HT1080 (cell line): Measurements from ENCODE around the gene RNASE11. TPM values are rescaled to one million over a fixed set of nuclear protein-coding genes. Genes with fewer than 3 reads are reported as not detected.
A peak's percentile ranks its signal among the peaks of the same experiment; 100 is the strongest.
"Not testable (repeated sequence)": the region's sequence is repeated elsewhere in the genome, so short reads cannot be mapped to it uniquely, and the experiment has no call there.

Experiments used
- DNase-seq: peaks from one replicate; pipeline ENCODE4 v3.0.0-alpha.2; 2015; ENCODE audit warnings: low read depth
- polyA plus RNA-seq, 2 experiments: library from polyadenylated mRNA; depleted of rRNA; stranded (reverse); fragments of >200 nt; gene quantifications; 2 replicates each; pipeline ENCODE4 v1.2.3, GENCODE V29; 2015
- total RNA-seq: library from RNA; depleted of rRNA; stranded (reverse); fragments of >200 nt; shearing (Covaris generic); gene quantifications from 2 replicates; pipeline ENCODE4 v1.2.3, GENCODE V29; 2014; rRNA removed

RNASE11 gene
- not detected in 2 replicates for total RNA-seq
- not detected in 2 replicates for polyA plus RNA-seq (2015; cell fraction: cytosol; rRNA removed)
- not detected in 2 replicates for polyA plus RNA-seq (2015; cell fraction: nucleus; rRNA removed)

GRCh38 chr14:20587489-20588154 lies at the start of gene RNASE11:
Gene RNASE11, minus strand, starts transcription at chr14:20588001.
- no peak for DNase-seq

DNA sequence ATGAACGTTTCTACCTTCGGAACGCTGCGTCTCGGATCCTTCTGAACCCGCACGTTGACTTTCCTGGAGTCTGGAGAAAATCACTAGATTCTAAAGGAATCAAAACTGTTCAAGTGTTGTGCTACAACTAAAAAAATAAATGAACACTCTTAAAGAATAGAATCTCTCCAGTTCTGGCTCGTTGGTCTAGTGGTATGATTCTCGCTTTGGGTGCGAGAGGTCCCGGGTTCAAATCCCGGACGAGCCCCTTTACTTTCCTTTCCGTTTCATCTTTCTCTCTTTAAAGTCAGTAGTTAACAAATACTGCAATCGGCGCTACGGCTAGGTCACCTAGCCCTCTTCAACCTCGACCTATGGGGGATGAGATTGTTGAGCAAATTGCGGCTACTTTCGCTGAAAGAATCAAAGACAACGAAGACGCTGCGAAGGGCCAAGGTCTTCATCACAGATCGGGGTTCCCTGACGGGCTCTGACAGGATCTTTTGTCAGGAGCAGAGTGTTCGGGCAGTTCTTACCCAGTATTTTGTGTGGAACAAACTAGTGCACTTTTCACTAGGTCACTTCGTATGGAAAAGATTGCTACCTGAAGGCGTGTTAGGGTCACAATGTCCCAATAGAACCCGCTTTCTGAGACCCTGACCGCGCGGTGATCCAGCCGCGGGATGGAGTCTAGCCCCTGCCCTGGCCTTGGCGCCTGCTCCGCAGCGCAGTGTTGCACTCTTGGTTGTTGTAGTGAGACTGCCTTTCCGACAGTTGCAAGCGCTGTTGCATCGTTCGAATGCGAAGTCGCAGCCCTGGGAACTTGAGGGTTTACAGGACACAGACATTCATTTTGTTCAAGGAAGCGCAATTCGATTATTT lies 45.3 kb upstream of the RNASE11 start:
- DNase-seq: peak; percentile 95

DNA sequence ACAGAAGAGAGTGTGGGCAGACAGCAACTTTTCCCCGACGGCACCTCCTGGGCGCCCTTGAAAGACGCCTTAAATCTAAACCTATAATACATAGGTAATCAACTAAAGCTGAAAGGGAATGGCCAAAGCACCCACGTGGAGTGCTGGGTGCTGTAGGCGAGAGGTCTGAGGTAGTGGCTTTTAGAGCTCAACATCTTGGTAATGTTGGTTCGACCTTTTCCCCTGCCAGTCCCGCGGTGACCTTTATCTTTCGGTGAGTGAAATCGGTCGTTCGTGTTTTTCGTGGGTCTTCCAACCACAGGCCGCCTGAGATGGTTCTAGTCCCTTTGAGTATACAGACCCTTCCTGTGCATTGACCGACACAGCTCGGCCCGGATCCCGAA lies 44.6 kb upstream of the RNASE11 start:
- DNase-seq: no peak

DNA sequence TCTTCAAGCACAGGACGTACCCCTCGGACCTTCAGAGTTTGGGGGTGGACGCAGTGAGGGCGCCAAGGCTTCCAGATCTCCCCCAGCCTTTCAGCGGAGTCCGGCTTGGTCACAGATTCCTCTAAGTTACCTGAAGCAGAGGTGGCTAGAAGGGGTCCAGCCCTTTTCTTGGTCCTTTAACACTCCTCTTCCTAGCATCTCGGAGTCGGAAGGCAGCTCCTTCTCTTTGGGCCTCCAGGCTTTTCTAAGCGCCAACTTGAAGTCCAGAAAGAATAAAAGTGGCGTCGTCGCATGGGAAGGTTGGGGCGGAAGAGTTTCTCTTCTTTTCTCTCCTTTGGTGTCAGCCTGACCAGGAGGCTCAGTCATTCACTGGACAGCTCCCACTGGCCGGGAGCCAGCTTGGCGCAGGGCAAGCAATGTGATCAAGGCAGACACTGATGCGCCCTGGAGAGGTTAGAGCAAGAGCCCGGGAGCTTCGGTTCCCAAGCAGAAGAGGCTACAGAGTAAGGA lies 44.1 kb upstream of the RNASE11 start:
- peak; percentile 54 for DNase-seq

DNA sequence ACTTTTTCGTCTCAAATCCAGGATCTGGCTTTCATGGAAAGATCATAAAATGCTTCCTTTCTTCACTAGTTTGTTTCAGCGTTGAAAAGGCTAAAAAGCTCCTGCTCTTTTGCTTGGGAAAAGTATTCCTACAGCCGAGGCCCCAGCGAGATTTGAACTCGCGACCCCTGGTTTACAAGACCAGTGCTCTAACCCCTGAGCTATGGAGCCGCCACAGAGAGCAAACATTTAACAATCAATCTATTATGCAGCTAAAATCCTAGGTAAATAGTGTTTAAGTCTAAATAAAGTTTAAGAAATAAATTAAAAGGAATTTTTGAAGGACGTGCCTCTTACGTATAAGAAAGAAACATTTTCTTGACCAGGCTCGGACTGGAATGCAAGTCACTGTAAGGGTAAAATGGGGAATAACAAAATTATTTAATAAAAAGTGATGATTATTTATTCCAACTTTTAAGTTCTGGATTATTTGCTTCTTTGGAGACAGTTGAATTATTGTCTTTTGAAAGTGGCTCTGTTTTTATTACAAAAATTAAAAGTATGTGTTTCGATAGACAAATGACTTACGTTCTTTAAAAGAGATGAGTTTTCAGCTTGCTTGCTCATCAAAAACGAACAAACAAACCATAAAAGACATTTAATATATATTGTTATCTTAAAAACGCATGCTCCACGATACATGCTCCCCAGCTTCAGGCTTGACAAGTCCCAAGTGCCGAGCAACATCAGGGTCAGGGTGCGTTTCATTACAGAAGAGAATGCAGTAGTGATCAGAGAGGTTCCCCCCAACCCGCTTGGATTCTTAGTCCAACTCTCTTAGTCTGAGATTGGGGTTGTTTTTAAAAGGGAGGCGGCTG lies 43.5 kb upstream of the RNASE11 start:
- peak; percentile 73 for DNase-seq

DNA sequence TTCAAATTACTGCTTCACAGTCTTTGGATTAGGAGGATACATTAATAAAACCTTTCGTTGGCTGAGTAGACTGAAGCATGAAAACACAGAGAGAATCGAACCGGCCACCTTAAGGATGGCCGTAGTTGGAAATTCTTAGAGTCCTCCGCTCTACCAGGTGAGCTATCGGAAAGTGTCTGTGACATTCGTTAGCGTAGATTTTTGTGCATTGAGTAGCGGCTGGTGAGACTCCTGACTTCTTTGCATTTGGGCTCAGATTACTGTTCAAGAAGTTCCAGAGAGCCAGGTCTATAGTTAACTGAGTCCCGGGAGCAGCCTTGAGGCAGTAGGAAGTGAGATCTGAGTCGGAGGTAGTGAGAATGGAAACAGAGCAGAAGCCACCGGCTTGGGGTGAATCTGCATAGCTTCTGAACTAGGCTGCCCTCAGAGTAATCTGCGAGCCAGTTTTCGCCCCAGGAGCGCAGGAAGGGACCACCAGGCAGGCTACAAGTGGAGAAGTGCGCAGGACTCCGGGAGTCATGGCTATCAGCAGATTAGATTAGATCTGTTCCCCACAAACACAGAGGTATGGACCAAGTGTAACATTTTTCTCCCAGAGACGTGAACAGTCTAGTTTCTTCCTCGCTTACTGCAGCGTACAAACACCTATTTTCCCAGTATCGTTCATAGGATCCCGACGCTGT lies 42.7 kb upstream of the RNASE11 start:
- DNase-seq: peak; percentile 84

DNA sequence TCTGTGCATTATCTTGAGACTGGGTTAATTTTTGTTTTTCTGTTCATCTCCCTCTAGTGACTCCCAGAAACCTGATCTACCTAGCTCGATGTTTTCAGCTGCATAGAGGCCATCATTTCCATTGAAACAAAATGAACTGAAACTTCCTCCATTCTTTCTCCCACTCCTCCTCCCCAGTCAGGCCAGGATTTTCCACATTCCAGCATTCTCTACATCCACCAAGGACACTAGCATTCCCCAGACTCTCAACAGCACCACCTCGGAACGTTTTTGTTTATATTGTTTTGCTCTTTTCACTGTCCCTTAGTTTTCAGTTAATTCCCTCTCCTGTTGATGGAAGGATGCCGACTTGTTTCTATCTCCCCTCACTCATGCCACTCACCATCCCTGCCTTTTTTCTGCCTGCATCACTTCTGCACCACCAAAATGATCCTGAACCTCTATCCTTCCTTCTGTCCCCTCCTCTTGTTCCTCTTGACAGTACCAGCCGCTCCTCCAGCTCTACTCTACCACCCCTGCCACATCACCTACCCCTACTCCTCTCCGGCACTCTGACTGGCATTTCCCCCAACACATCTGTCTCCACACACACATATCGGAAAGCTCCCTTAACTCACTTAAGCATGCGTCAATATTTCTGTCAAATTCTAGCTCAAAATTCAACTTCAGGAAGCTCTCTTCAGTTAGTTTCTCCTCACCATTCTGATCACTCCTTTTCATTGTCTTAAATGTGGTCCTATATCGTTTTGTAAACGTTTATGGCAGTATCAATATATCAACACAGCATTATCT lies 40.5 kb upstream of the RNASE11 start:
- no peak for DNase-seq

GRCh38 chr14:20627346-20628027 lies 39.7 kb upstream of the RNASE11 start:
- DNase-seq: no peak

DNA sequence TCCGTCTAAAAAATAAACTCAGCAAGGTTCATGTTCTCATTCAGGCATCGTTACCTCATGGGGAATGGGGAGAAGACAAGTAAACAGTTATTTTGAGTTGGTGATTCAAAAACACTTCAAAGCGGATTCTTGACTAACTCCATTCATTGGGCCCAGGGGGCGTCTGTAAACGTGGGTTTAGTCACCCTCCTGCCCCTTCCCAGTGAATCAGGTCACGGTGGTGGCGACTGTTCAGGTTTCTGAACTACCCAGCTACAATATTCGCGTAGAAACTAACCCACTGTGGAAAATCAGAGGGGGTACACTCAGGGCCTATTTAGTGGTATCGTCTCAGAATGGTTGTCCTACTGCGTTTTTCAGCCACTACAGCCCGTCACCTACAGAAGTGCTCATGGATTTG lies 38.5 kb upstream of the RNASE11 start:
- no peak for DNase-seq

DNA sequence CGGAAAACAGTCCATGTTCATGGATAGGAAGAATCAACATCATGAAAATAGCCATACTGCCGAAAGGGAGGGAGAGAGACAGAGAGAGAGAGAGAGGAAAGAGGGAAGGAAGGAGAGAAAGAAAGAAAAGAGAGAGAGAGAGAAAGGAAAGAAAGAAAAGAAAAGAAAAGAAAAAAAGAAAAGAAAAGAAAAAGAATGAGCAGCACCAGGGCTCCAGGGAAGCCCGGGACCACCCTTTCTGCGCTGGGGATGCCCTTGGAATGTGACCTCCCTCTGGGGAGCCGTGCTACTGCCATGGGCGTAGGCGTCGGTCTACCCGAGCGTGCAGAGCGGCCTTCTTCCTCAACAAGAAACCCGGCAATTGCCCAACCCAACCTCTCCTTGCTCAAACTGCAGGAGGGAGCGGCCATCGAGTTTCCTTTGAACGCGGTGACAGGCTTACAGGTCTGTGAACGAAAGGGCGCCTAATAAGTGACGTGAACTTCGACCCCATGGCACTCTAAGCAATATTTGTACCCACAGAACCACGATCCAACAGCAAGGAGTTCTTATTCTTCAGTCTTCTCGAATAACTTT lies 36.8 kb upstream of the RNASE11 start:
- DNase-seq: peak; percentile 68

- peak; percentile 50 for DNase-seq
Measured at GRCh38 chr14:20623798-20624197, 36.0 kb upstream of the RNASE11 start.

DNA sequence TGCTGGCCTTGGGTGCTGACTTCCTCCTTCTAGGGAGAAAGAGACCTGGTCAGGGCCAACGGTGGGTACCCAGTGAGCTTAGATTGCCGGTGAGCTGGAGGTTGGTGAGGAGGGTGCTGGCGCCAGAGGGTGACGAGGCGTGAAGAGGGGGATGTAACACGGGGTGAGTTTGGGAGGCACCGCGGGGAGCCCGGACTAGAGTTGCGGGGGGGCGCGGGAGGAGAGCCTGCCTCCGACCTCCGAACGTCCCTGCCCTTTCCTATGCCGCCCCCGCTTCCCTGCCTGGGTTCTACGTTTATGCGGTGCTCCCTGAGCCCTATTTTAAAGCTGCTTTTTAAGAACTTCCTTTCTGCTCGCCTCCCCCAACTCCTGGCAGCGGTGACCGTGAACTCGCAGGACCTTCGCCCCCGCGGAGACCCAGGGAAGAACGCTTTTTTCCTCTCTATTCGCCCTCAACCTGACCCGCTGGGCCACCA lies 35.1 kb upstream of the RNASE11 start:
- no peak for DNase-seq

GRCh38 chr14:20620798-20621478 lies 33.1 kb upstream of the RNASE11 start:
- no peak for DNase-seq

DNA sequence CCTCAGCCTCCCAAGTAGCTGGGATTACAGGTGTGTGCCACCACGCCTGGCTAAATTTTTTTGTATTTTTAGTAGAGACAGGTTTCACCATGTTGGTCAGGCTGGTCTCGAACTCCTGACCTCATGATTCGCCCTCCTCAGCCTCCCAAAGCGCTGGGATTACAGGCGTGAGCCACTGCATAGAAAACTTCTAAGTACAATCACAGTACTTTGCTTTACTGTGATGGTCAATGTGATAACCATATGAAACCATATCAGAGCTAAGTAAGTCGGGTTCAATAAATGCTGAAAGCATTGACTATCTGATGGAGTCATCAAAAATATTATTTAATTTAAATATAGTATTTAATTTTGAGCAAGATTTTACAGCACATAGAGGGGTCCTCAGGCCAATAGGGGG lies 31.9 kb upstream of the RNASE11 start:
- not testable (repeated sequence) for DNase-seq

- DNase-seq: no peak
Measured at GRCh38 chr14:20618271-20618749, 30.5 kb upstream of the RNASE11 start.

DNA sequence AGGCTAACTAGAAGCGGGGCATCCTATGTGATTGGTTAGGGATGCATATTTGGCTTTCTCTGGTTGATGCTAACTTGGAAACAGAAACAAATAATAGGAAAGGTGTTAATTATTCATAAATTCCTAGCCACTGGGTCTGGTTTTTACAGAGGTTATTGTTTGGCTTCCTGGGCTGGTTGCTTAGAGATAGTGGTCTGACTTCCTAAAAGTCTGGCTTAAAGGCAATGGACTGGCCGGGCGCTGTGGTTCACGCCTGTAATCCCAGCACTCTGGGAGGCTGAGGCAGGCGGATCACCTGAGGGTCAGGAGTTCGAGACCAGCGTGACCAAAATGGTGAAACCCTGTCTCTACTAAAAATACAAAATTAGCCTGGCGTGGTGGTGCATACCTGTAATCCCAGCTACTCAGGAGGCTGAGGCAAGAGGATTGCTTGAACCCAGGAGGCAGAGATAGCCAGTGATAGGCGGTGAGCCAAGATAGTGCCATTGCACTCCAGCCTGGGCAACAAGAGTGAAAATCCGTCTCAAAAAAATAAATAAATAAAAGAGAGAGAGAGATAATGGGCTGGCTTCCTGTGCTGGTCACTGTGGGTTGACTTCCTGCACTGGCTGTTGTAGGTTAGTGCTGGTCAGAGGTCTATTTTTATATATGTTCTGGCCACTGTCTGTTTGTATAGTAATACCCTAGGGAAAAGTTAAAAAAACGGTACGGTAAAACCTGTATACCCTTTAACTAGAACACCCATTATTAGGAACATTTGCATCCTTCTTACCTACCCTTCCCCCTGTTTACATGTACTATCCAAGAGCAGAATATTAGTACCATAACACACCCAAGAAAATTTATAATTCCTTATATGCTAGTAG lies 29.6 kb upstream of the RNASE11 start:
- DNase-seq: no peak

- DNase-seq: no peak
Measured at GRCh38 chr14:20615996-20616395, 28.2 kb upstream of the RNASE11 start.
